GM18511 (cell line): ENCODE results near the gene RBM25.
"Not testable (repeated sequence)": the region's sequence is repeated elsewhere in the genome, so short reads cannot be mapped to it uniquely, and the experiment has no call there.

Source experiments
- ATAC-seq: cut with Tn5 transposase; IDR thresholded peaks from one replicate; pipeline ENCODE4 v1.9.1; 2021; ENCODE audit warnings: mild to moderate bottlenecking, moderate library complexity; ENCODE audit not compliant: unreplicated experiment

Gene RBM25

DNA sequence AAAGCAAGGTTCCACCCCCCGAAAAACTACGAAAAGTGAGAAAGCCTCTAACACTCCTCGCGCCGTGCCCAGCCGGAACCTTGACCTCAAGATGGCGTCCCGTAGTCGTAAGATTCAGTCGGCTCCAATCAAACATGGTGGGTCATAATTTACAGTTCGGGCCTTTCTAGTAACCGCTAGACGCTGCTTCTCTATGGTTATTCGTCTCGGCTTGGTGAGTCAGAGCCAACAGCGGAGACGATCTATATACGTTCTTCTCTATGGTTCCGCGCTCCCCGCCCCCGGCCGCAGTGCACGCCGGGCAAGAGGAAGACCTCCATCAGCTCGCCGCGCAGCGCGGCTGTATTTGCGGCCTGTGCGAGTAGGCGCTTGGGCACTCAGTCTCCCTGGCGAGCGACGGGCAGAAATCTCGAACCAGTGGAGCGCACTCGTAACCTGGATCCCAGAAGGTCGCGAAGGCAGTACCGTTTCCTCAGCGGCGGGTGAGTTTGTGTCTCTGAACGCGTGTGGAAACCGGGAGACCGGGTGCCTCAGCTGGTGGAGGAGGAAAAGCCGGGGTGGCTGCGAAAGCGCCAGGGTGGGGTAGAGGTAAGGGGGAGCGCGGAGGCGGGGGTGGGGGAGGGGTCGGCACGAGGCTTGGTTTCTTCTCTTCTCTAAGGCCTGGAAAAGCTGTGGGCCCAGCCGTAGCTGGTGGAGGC is at the start of gene RBM25:
TSS of gene RBM25 (plus strand) at position 311 of the 698 bp plus-strand sequence. CDS start 13,108 bp downstream, outside the sequence.
- peak; percentile 95 for ATAC-seq

DNA sequence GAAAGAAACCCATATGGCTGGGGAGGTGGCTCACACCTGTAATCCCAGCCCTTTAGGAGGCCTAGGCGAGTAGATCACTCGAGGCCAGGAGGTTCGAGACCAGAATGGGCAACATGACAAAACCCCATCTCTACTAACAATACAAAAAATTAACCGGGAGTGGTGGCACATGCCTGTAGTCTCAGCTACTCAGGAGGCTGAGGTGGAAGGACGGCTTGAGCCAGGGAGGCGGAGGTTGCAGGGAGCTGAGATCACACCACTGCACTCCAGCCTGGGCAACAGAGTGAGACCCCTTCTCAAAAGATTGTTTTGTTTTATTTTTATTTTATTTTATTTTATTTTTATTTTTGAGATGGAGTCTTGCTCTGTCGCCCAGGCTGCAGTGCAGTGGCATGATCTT is 47.1 kb upstream of the RBM25 start:
- ATAC-seq, result not testable (repeated sequence)

DNA sequence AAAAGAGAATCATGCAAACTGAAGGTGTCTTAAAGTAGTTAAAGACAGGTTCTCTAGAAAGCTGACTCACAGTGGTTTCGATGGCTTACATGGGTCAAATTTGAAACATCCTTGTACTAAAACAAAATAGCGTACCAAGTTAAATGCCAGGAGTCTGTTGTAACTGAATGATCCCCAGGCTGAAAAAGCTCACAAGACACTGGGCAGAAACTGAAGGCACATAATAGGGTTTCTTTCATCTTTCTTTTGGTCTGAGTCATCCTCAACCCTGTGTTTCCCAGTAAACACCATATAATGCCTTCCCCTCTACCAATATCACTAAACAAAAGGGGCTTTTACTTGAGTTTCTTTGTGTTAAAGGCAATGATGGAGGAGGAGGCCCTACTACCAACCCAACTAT is 44.2 kb upstream of the RBM25 start:
- ATAC-seq, result peak; percentile 82

GRCh38 chr14:73015552-73015951 is 42.8 kb upstream of the RBM25 start:
- not testable (repeated sequence) for ATAC-seq

GRCh38 chr14:73016011-73016410 is 42.3 kb upstream of the RBM25 start:
- ATAC-seq, result not testable (repeated sequence)

GRCh38 chr14:73022051-73022450 is 36.3 kb upstream of the RBM25 start:
- ATAC-seq, result no peak

DNA sequence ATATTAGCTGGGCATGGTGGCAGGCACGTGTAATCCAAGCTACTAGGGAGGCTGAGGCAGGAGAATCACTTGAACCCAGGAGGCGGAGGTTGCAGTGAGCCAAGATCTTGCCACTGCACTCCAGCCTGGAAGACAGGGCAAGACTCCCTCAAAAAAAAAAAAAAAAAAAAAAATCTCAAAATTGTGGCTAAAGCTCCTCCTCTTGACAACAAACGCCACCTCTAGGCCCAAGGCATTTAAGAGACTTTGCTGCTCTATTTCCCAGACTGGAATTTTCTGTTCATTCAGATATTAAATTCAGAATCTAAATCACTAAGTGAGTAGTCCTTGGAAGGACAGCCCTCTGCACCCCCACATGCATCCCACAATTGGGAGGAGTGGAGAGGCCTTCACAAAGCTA is 32.8 kb upstream of the RBM25 start:
- ATAC-seq, result no peak

DNA sequence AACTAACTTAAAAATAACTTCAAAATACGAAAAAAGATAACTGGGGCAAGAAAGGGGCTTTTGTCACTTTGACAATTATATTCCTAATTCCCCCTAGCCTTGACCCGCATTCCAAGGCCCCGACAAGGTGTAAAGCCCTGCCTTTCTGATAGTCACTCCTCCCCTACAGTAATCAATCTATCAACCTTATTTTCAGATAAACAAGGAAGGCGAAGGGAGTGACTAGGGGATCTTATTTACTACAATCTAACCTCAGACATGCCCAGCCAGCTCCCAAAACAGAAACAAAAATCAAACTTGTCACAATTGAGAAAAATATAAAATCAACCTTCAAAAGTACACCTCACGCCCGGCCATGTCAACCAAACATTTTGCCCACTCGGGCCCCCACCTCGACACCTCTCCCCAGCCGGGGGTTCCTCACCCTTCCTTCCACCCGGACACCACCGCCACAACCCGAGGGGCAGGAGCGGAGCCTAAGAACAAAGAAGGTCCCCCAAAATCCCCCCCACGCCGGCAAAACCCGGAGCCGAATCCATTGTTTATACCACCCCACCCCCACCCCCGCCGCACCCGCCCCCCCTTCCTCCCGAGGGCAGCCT is 32.0 kb upstream of the RBM25 start:
- no peak for ATAC-seq

GRCh38 chr14:73026845-73027542 is 31.3 kb upstream of the RBM25 start, which contains the start of gene ZFYVE1:
TSS of gene ZFYVE1 (minus strand) at chr14:73027106. CDS start at chr14:73024508, 2,598 bp downstream.
- ATAC-seq, result peak; percentile 99

DNA sequence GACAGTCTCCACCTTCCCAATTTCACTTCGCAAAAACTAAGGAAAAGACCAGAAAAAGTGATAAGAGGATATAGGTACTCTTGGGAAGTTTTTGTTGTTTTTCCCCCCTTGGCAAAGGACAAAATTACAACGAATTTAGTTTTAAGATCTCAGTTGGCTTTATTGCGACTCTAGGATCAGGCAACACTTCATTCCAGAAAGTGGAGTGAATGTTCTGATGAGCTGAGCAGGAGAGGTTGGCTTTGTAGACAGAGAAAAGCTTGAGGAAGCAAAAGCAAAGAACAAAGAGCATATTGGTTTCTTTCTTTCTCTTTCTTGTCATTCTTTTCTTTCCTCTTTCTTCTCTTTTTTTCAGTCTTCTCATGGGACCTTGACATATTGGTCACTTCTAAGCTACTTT is 30.8 kb upstream of the RBM25 start:
- ATAC-seq, result no peak

- no peak for ATAC-seq
These were observed 30.4 kb upstream of the RBM25 start for GRCh38 chr14:73027984-73028383.

- not testable (repeated sequence) for ATAC-seq
These were observed 21.5 kb upstream of the RBM25 start for GRCh38 chr14:73036706-73037450.

- ATAC-seq, result no peak
These were observed 10.5 kb upstream of the RBM25 start for GRCh38 chr14:73047808-73048207.

- no peak for ATAC-seq
These were observed 8.9 kb upstream of the RBM25 start for GRCh38 chr14:73049428-73049827.

DNA sequence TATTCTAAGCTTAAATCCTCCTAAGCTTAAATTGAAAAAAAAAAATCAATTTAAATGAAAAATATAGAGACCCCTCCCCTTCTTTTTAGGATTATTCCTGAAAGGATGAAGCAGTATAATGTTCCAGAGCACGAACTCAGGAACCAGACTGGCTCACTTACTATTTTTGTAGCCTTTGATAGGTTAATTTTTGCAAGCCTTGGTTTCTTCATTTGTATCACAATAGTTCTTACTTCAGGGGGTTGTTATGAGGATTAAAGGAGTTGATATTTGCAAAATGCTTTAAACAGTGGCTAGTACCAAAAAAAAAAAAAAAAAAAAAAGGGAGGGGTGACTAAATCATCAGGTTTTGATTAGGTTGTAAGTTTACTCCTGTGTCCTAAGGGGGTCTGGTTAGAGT is 3.1 kb upstream of the RBM25 start:
- no peak for ATAC-seq

DNA sequence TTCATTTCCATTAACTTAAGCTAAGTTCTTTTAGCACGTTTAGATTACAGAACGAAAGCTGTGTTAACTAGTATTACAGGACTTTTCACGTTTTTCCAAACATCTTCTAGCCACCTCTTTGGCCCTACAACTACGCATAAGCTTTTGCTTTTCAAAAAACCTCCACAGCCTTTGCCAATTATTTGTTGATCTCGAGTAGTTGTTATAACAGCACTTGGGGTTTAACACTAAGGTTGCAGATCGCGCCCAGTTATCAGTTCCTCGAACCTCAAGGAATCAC is 450 bp upstream of the RBM25 start:
- ATAC-seq, result no peak

GRCh38 chr14:73058922-73059673 is 764 bp downstream of the RBM25 start:
- peak; percentile 25 for ATAC-seq

DNA sequence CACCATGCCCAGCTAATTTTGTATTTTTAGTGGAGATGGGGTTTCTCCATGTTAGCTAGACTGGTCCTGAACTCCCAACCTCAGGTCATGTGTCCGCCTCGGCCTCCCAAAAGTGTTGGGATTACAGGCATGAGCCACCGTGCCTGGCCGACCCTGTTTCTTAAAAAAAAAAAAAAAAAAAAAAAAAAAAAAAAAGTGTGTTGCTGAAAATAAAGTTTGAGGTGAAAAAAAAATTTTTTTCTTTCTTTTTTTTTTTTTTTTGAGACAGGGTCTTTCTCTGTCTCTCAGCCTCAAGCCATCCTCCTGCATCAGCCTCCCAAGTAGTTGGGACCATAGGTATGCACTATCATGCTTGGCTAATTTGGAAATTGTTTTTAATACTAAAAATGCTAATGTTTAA is 11.3 kb downstream of the RBM25 start:
- ATAC-seq, result no peak

DNA sequence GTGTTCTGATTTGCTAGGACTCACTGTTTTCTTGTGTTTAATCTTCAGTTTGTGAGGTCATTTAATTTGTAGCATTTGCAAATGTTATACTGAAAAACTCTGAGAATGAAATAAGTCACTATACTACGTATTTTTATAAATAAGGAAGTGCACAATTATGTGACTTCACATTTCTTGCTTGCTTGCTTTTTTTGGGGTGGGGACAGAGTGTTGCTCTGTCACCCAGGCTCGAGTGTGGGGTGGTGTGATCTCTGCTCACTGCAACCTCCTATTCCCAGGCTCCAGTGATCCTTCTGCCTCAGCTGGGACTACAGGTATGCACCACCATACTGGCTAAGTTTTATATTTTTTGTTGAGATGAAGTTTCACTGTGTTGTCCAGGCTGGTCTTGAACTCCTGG is 32.7 kb downstream of the RBM25 start:
- ATAC-seq, result no peak

- no peak for ATAC-seq
These were observed 39.1 kb downstream of the RBM25 start for GRCh38 chr14:73097421-73097820.

- no peak for ATAC-seq
These were observed 42.0 kb downstream of the RBM25 start for GRCh38 chr14:73100334-73100733.
